ENCODE data around the gene COA6. TPM values are rescaled to one million over a fixed set of nuclear protein-coding genes. Genes with fewer than 3 reads are reported as not detected.

COA6 gene
- total RNA-seq, 2 donors from 2014 or later = 4.0 to 5.7 TPM

DNA sequence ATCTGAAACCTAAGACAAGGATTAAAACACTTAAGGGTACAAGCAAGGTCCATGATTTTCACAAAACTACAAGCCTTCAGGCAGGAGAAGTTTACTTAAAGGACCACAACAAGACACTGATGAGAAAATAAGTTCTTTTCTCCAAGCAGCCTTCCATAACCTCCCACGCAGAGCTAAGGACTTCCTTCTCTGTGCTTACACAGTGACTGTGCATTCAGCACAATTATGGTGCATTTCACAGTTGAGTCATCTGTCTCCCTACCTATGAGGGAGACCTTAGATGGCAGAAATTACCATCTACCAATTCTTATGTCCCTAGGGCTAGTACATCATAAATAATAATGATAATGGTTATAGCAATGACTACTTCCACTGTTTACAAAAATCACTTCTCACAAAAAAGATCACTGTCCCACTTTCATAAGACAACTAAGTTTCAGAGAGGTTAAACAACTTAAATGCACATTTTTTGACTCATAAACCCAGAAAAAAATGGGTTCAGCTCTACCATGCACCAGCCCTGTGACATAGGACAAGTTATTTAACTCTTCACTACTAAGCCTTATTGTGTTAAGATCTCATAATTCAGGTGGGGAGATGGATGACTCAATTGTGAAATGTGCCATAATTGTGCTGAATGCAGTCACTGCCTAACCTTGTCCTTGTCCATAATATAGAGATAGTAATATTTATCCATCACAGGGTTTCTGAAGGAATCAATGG lies 60.5 kb downstream of the COA6 start:
- no peak for DNase-seq
- intact Hi-C loops (cut with DNase I) = no loop called here
- peaks cover 18% of the 10 kb centered on the region for H3K4me1 ChIP-seq
- no peaks in the 10 kb centered on the region for H3K9me3 ChIP-seq
- no peak overlapping the region for H3K4me3 ChIP-seq
- no peak overlapping the region for H3K27ac ChIP-seq
- TF ChIP-seq, protein P1, sequence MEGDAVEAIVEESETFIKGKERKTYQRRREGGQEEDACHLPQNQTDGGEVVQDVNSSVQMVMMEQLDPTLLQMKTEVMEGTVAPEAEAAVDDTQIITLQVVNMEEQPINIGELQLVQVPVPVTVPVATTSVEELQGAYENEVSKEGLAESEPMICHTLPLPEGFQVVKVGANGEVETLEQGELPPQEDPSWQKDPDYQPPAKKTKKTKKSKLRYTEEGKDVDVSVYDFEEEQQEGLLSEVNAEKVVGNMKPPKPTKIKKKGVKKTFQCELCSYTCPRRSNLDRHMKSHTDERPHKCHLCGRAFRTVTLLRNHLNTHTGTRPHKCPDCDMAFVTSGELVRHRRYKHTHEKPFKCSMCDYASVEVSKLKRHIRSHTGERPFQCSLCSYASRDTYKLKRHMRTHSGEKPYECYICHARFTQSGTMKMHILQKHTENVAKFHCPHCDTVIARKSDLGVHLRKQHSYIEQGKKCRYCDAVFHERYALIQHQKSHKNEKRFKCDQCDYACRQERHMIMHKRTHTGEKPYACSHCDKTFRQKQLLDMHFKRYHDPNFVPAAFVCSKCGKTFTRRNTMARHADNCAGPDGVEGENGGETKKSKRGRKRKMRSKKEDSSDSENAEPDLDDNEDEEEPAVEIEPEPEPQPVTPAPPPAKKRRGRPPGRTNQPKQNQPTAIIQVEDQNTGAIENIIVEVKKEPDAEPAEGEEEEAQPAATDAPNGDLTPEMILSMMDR (IDR thresholded peaks at IDR 0.05) = no peak
- peaks cover 0 to 4% of the 10 kb centered on the region in 2 donors for H3K36me3 ChIP-seq (replicated peaks in 1 of 2; ENCODE audit: insufficient read depth in 1 of 2, low read depth in 2 of 2)
- no peak for ATAC-seq
- 78 to 100% methylated on average over 1 of the region's 1 CpG for WGBS, 2 donors
- H3K27me3 ChIP-seq = no peaks in the 10 kb centered on the region

Other genes starting within 250 kb of the COA6 start
- 10 to 100 TPM; 30.6 to 32.0 TPM for gene TARBP1, start 105.7 kb downstream of the COA6 start, total RNA-seq
- 10 to 100 TPM; 82.7 to 83.3 TPM for gene IRF2BP2, start 236.7 kb downstream of the COA6 start, total RNA-seq